ENCODE results near the gene LAMC3.

LAMC3 gene

GRCh38 chr9:131082774-131083512 is 74.0 kb downstream of the LAMC3 start:
- no peaks in the 10 kb centered on the region for H3K4me1 ChIP-seq (ENCODE audit: control insufficient read depth, insufficient read depth, low read length)
- H3K36me3 ChIP-seq (ENCODE audit: insufficient read depth, low read length): no peaks in the 10 kb centered on the region
- H3K9me3 ChIP-seq (replicated peaks; ENCODE audit: low read length): no peaks in the 10 kb centered on the region
- H3K4me2 ChIP-seq (ENCODE audit: low read length): no peak overlapping the region
- H3K4me3 ChIP-seq (ENCODE audit: low read length): no peak overlapping the region
- no peak overlapping the region for H3K9ac ChIP-seq (ENCODE audit: low read depth, low read length)
- peaks cover 65% of the 10 kb centered on the region for H3K27me3 ChIP-seq (ENCODE audit: control insufficient read depth, insufficient read depth, low read length)

- Histone ChIP-seq H3K9ac (ENCODE audit: low read depth, low read length) (no peak overlapping the region), H3K9me3 (replicated peaks; ENCODE audit: low read length) (no peaks in the 10 kb centered on the region), H3K27me3 (ENCODE audit: control insufficient read depth, insufficient read depth, low read length) (peaks cover 60% of the 10 kb centered on the region), H3K4me3 (ENCODE audit: low read length) (no peak overlapping the region), H3K36me3 (ENCODE audit: insufficient read depth, low read length) (no peaks in the 10 kb centered on the region), H3K4me2 (ENCODE audit: low read length) (no peak overlapping the region), H3K4me1 (ENCODE audit: control insufficient read depth, insufficient read depth, low read length) (no peaks in the 10 kb centered on the region)
Measured at GRCh38 chr9:131084661-131085369, 75.8 kb downstream of the LAMC3 start.

- no peaks in the 10 kb centered on the region for H3K4me1 ChIP-seq (ENCODE audit: control insufficient read depth, insufficient read depth, low read length)
- H3K4me3 ChIP-seq (ENCODE audit: low read length): no peak overlapping the region
- no peak overlapping the region for H3K9ac ChIP-seq (ENCODE audit: low read depth, low read length)
- no peaks in the 10 kb centered on the region for H3K9me3 ChIP-seq (replicated peaks; ENCODE audit: low read length)
- H3K4me2 ChIP-seq (ENCODE audit: low read length): no peak overlapping the region
- peaks cover 58% of the 10 kb centered on the region for H3K27me3 ChIP-seq (ENCODE audit: control insufficient read depth, insufficient read depth, low read length)
- H3K36me3 ChIP-seq (ENCODE audit: insufficient read depth, low read length): no peaks in the 10 kb centered on the region
Measured at GRCh38 chr9:131085370-131086122, 76.6 kb downstream of the LAMC3 start.

GRCh38 chr9:131087354-131087893 is 78.5 kb downstream of the LAMC3 start:
- H3K4me2 ChIP-seq (ENCODE audit: low read length): no peak overlapping the region
- H3K36me3 ChIP-seq (ENCODE audit: insufficient read depth, low read length): no peaks in the 10 kb centered on the region
- H3K9ac ChIP-seq (ENCODE audit: low read depth, low read length): no peak overlapping the region
- H3K4me1 ChIP-seq (ENCODE audit: control insufficient read depth, insufficient read depth, low read length): no peaks in the 10 kb centered on the region
- H3K9me3 ChIP-seq (replicated peaks; ENCODE audit: low read length): no peaks in the 10 kb centered on the region
- peaks cover 51% of the 10 kb centered on the region for H3K27me3 ChIP-seq (ENCODE audit: control insufficient read depth, insufficient read depth, low read length)
- H3K4me3 ChIP-seq (ENCODE audit: low read length): no peak overlapping the region

GRCh38 chr9:131090025-131090787 is 81.2 kb downstream of the LAMC3 start:
- no peaks in the 10 kb centered on the region for H3K36me3 ChIP-seq (ENCODE audit: insufficient read depth, low read length)
- no peak overlapping the region for H3K4me2 ChIP-seq (ENCODE audit: low read length)
- H3K4me3 ChIP-seq (ENCODE audit: low read length): no peak overlapping the region
- H3K4me1 ChIP-seq (ENCODE audit: control insufficient read depth, insufficient read depth, low read length): no peaks in the 10 kb centered on the region
- H3K9me3 ChIP-seq (replicated peaks; ENCODE audit: low read length): no peaks in the 10 kb centered on the region
- H3K9ac ChIP-seq (ENCODE audit: low read depth, low read length): no peak overlapping the region
- peaks cover 45% of the 10 kb centered on the region for H3K27me3 ChIP-seq (ENCODE audit: control insufficient read depth, insufficient read depth, low read length)

- Histone ChIP-seq H3K4me3 (ENCODE audit: low read length) (no peak overlapping the region), H3K27me3 (ENCODE audit: control insufficient read depth, insufficient read depth, low read length) (peaks cover 48% of the 10 kb centered on the region), H3K9me3 (replicated peaks; ENCODE audit: low read length) (no peaks in the 10 kb centered on the region), H3K36me3 (ENCODE audit: insufficient read depth, low read length) (no peaks in the 10 kb centered on the region), H3K4me2 (ENCODE audit: low read length) (no peak overlapping the region), H3K9ac (ENCODE audit: low read depth, low read length) (no peak overlapping the region), H3K4me1 (ENCODE audit: control insufficient read depth, insufficient read depth, low read length) (no peaks in the 10 kb centered on the region)
Measured at GRCh38 chr9:131091352-131091992, 82.5 kb downstream of the LAMC3 start.

- Histone ChIP-seq H3K4me1 (ENCODE audit: control insufficient read depth, insufficient read depth, low read length) (no peaks in the 10 kb centered on the region), H3K9me3 (replicated peaks; ENCODE audit: low read length) (no peaks in the 10 kb centered on the region), H3K36me3 (ENCODE audit: insufficient read depth, low read length) (no peaks in the 10 kb centered on the region), H3K27me3 (ENCODE audit: control insufficient read depth, insufficient read depth, low read length) (peaks cover 51% of the 10 kb centered on the region), H3K4me2 (ENCODE audit: low read length) (no peak overlapping the region), H3K4me3 (ENCODE audit: low read length) (no peak overlapping the region), H3K9ac (ENCODE audit: low read depth, low read length) (no peak overlapping the region)
Measured at GRCh38 chr9:131092030-131092429, 83.1 kb downstream of the LAMC3 start.

GRCh38 chr9:131092548-131093440 is 83.8 kb downstream of the LAMC3 start:
- H3K4me2 ChIP-seq (ENCODE audit: low read length): no peak overlapping the region
- no peak overlapping the region for H3K4me3 ChIP-seq (ENCODE audit: low read length)
- peaks cover 51% of the 10 kb centered on the region for H3K27me3 ChIP-seq (ENCODE audit: control insufficient read depth, insufficient read depth, low read length)
- H3K9me3 ChIP-seq (replicated peaks; ENCODE audit: low read length): no peaks in the 10 kb centered on the region
- no peaks in the 10 kb centered on the region for H3K36me3 ChIP-seq (ENCODE audit: insufficient read depth, low read length)
- H3K9ac ChIP-seq (ENCODE audit: low read depth, low read length): no peak overlapping the region
- no peaks in the 10 kb centered on the region for H3K4me1 ChIP-seq (ENCODE audit: control insufficient read depth, insufficient read depth, low read length)

- no peaks in the 10 kb centered on the region for H3K4me1 ChIP-seq (ENCODE audit: control insufficient read depth, insufficient read depth, low read length)
- H3K4me3 ChIP-seq (ENCODE audit: low read length): no peak overlapping the region
- H3K36me3 ChIP-seq (ENCODE audit: insufficient read depth, low read length): no peaks in the 10 kb centered on the region
- H3K27me3 ChIP-seq (ENCODE audit: control insufficient read depth, insufficient read depth, low read length): peaks cover 57% of the 10 kb centered on the region
- no peaks in the 10 kb centered on the region for H3K9me3 ChIP-seq (replicated peaks; ENCODE audit: low read length)
- no peak overlapping the region for H3K4me2 ChIP-seq (ENCODE audit: low read length)
- no peak overlapping the region for H3K9ac ChIP-seq (ENCODE audit: low read depth, low read length)
Measured at GRCh38 chr9:131094015-131094414, 85.0 kb downstream of the LAMC3 start.

- no peaks in the 10 kb centered on the region for H3K36me3 ChIP-seq (ENCODE audit: insufficient read depth, low read length)
- H3K4me1 ChIP-seq (ENCODE audit: control insufficient read depth, insufficient read depth, low read length): no peaks in the 10 kb centered on the region
- H3K4me2 ChIP-seq (ENCODE audit: low read length): no peak overlapping the region
- no peak overlapping the region for H3K4me3 ChIP-seq (ENCODE audit: low read length)
- no peaks in the 10 kb centered on the region for H3K9me3 ChIP-seq (replicated peaks; ENCODE audit: low read length)
- H3K9ac ChIP-seq (ENCODE audit: low read depth, low read length): no peak overlapping the region
- H3K27me3 ChIP-seq (ENCODE audit: control insufficient read depth, insufficient read depth, low read length): peaks cover 62% of the 10 kb centered on the region
Measured at GRCh38 chr9:131094622-131095021, 85.6 kb downstream of the LAMC3 start.

All from skeletal muscle satellite cell (primary cell).